GM12892 (cell line): ENCODE results near the gene PPP2R2B.

Experiments used
- DNase-seq: peaks from one replicate; pipeline ENCODE4 v3.0.0; 2011; ENCODE audit not compliant: insufficient read length
- FAIRE-seq: peaks from 2 replicates; lab custom pipeline; 2011; peaks lifted over from hg19 to GRCh38; lab: Jason Lieb, UNC
- POLR2A ChIP-seq: IDR thresholded peaks from 2 replicates; pipeline ENCODE4 v1.6.1; 2011; ENCODE audit warnings: low read depth, low read length, control low read depth
- POLR2AphosphoS5 ChIP-seq: IDR thresholded peaks from 2 replicates; pipeline ENCODE4 v1.6.1; 2011; ENCODE audit warnings: low read depth, low read length, control low read depth
- TAF1 ChIP-seq: IDR thresholded peaks from 2 replicates; pipeline ENCODE4 v1.6.1; 2011; ENCODE audit warnings: low read depth, mild to moderate bottlenecking, control low read depth, low read length, borderline replicate concordance

Gene PPP2R2B

GRCh38 chr5:146703499-146703898, 175.1 kb downstream of the PPP2R2B start:
- DNase-seq (no peak), FAIRE-seq (no peak)
- TF ChIP-seq TAF1 (no peak), POLR2AphosphoS5 (no peak), POLR2A (no peak)

GRCh38 chr5:146699664-146700418, 178.7 kb downstream of the PPP2R2B start:
- TF ChIP-seq POLR2AphosphoS5 (no peak), TAF1 (no peak), POLR2A (no peak)

GRCh38 chr5:146699138-146699537, 179.4 kb downstream of the PPP2R2B start:
- TF ChIP-seq POLR2A (no peak), POLR2AphosphoS5 (no peak), TAF1 (no peak)
- FAIRE-seq, result no peak
- DNase-seq, result no peak

More at GRCh38 chr5:146699664-146700418, 178.7 kb downstream of the PPP2R2B start:
- DNase-seq (no peak), FAIRE-seq (no peak)

GRCh38 chr5:146698651-146699050, 179.9 kb downstream of the PPP2R2B start:
- DNase-seq (no peak), FAIRE-seq (no peak)
- TF ChIP-seq POLR2AphosphoS5, result no peak
- TF ChIP-seq POLR2A, result no peak
- TF ChIP-seq TAF1, result no peak

GRCh38 chr5:146697211-146697610, 181.3 kb downstream of the PPP2R2B start:
- TF ChIP-seq POLR2AphosphoS5 (no peak), POLR2A (no peak), TAF1 (no peak)
- no peak for DNase-seq
- FAIRE-seq, result no peak

- TF ChIP-seq POLR2A (no peak), TAF1 (no peak), POLR2AphosphoS5 (no peak)
- DNase-seq, result no peak
- FAIRE-seq, result no peak
Measured at GRCh38 chr5:146695646-146696045, 182.9 kb downstream of the PPP2R2B start.

- TF ChIP-seq POLR2A (no peak), TAF1 (no peak), POLR2AphosphoS5 (no peak)
- FAIRE-seq (no peak), DNase-seq (no peak)
Measured at GRCh38 chr5:146690880-146691355, 187.6 kb downstream of the PPP2R2B start.

GRCh38 chr5:146687630-146688029, 190.9 kb downstream of the PPP2R2B start:
- DNase-seq (no peak), FAIRE-seq (no peak)
- TF ChIP-seq TAF1 (no peak), POLR2A (no peak), POLR2AphosphoS5 (no peak)

- TF ChIP-seq POLR2AphosphoS5 (no peak), POLR2A (no peak)
- no peak for FAIRE-seq
- DNase-seq, result no peak
Measured at GRCh38 chr5:146683861-146684260, 194.7 kb downstream of the PPP2R2B start.

- no peak for DNase-seq
- FAIRE-seq, result no peak
- TF ChIP-seq POLR2AphosphoS5 (no peak), TAF1 (no peak), POLR2A (no peak)
Measured at GRCh38 chr5:146682899-146683532, 195.5 kb downstream of the PPP2R2B start.

- DNase-seq (no peak), FAIRE-seq (no peak)
- TF ChIP-seq TAF1 (no peak), POLR2A (no peak), POLR2AphosphoS5 (no peak)
Measured at GRCh38 chr5:146681585-146682105, 196.9 kb downstream of the PPP2R2B start.
